Measurements from ENCODE around the gene HDAC4. TPM values are rescaled to one million over a fixed set of nuclear protein-coding genes. Genes with fewer than 3 reads are reported as not detected.
A peak's percentile ranks its signal among the peaks of the same experiment; 100 is the strongest.

The HDAC4 gene
- total and polyA plus RNA-seq, 2 of the 8 experiments (the other 6 are each of a cell fraction or from before 2014, with no cell fraction given) = 15.4 to 31.5 TPM

DNA sequence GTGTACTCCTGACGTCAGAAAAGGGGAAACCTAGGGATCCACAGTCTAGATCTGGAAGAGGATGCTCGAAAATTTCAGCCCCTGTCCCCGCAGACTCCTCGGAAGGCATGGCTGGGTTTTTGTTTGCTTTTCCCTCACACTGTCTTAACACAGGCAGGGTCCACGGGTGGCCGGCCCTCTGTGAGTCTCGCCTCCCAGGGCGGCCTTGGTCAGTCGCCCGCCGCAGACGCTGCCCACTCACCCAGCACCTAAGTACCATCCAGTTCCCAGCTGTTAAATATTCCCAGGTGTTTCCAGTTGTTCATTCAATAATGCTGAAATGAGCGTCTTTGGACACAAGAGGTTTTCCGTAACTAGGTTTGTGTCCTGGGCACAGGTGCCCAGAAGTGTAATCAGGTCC is 359.8 kb downstream of the HDAC4 start:
- H3K9me3 ChIP-seq (ENCODE audit: insufficient read depth in 2 of 2, low read depth in 1 of 2, low read length in 1 of 2) = no peaks in the 10 kb centered on the region
- no peak overlapping the region for H2BK20ac ChIP-seq (ENCODE audit: low read length)
- H2AK5ac ChIP-seq (ENCODE audit: low read depth, low read length) = no peak overlapping the region
- H4K8ac ChIP-seq (ENCODE audit: extremely low read depth, insufficient read depth, low read length) = peak overlapping the region; percentile 47
- no peak overlapping the region for H2BK5ac ChIP-seq (ENCODE audit: low read depth, low read length)
- FAIRE-seq (no peak), DNase-seq (ENCODE audit: low read depth in 1 of 2, low spot score in 2 of 2) (no peak)
- H3K4ac ChIP-seq (replicated peaks; ENCODE audit: insufficient read length, low read depth, low read length) = no peak overlapping the region
- H3K9ac ChIP-seq (replicated peaks in 1 of 4; ENCODE audit: extremely low read depth in 1 of 4, low read depth in 3 of 4, low read length in 3 of 4) = no peak overlapping the region
- H3K56ac ChIP-seq (replicated peaks; ENCODE audit: insufficient read length, low read depth, low read length) = no peak overlapping the region
- no peak overlapping the region for H4K91ac ChIP-seq (replicated peaks; ENCODE audit: insufficient read length, low read length)
- no peak overlapping the region for H3K27ac ChIP-seq (ENCODE audit: low read depth, low read length)
- no peaks in the 10 kb centered on the region for H3K27me3 ChIP-seq (replicated peaks in 1 of 4; ENCODE audit: control insufficient read depth in 3 of 4, extremely low read depth in 1 of 4, insufficient read depth in 3 of 4, low read length in 3 of 4)
- H2BK12ac ChIP-seq (ENCODE audit: low read depth, low read length) = no peak overlapping the region
- no peak overlapping the region for H3K14ac ChIP-seq (ENCODE audit: insufficient read length)
- no peak overlapping the region for H2BK15ac ChIP-seq (ENCODE audit: low read length)
- H3K36me3 ChIP-seq (ENCODE audit: control insufficient read depth in 2 of 4, insufficient read depth in 4 of 4, low read length in 3 of 4) = no peaks in the 10 kb centered on the region
- no peak overlapping the region for H3K4me2 ChIP-seq (ENCODE audit: insufficient read depth in 1 of 2, low read depth in 2 of 2, low read length in 2 of 2)
- 85% methylated on average over 14 of the region's 14 CpGs; no CpG with 5 or more reads in 1 of the 2 experiments for WGBS, 2 experiments (ENCODE audit: extremely low coverage in 1 of 2, insufficient coverage in 1 of 2, insufficient read length in 1 of 2, insufficient replicate concordance in 2 of 2, low coverage in 1 of 2, low lambda C conversion rate in 2 of 2, missing lambda C conversion rate in 1 of 2)
- H4K20me1 ChIP-seq (replicated peaks in 1 of 2; ENCODE audit: control insufficient read depth in 1 of 2, insufficient read depth in 2 of 2, low read length in 2 of 2) = no peaks in the 10 kb centered on the region
- H3K4me3 ChIP-seq (ENCODE audit: extremely low read depth in 1 of 4, insufficient read depth in 2 of 4, low read depth in 3 of 4, low read length in 4 of 4) = no peak overlapping the region
- H3K4me1 ChIP-seq (replicated peaks in 1 of 4; ENCODE audit: control insufficient read depth in 3 of 4, insufficient read depth in 4 of 4, low read length in 3 of 4) = peaks cover 0 to 3% (median 0%) of the 10 kb centered on the region in 4 experiments; a peak in 2 of 7 replicates
- no peaks in the 10 kb centered on the region for H3K23me2 ChIP-seq (ENCODE audit: low read depth, low read length)
- H3K23ac ChIP-seq (ENCODE audit: insufficient read length) = no peak overlapping the region
- H4K5ac ChIP-seq (ENCODE audit: insufficient read length, low read depth, low read length) = no peak overlapping the region
- H2BK120ac ChIP-seq (replicated peaks; ENCODE audit: low read depth, low read length) = no peak overlapping the region
- CTCF ChIA-PET (ENCODE audit: partially characterized antibody) = no interaction called here
- no peaks in the 10 kb centered on the region for H3K79me2 ChIP-seq (ENCODE audit: control insufficient read depth in 1 of 2, insufficient read depth in 2 of 2, low read length in 2 of 2)
- no peaks in the 10 kb centered on the region for H3K79me1 ChIP-seq (ENCODE audit: low read depth, low read length)
- H3K18ac ChIP-seq (ENCODE audit: extremely low read depth, low read length) = no peak overlapping the region
- POLR2A ChIA-PET (ENCODE audit: partially characterized antibody) = no interaction called here
- H2AFZ ChIP-seq (ENCODE audit: low read length) = no peak overlapping the region
- TF ChIP-seq ASH2L (IDR thresholded peaks at IDR 0.05; ENCODE audit: low read length) (no peak), CTCF (IDR thresholded peaks at IDR 0.05; ENCODE audit: control extremely low read depth in 1 of 3, insufficient read depth in 1 of 3, low read depth in 1 of 3, low read length in 3 of 3) (no peak), CBX8 (IDR thresholded peaks at IDR 0.05; ENCODE audit: borderline replicate concordance, low read depth, low read length) (no peak), PHF8 (conservative IDR thresholded peaks at IDR 0.05; ENCODE audit: low read depth, low read length) (no peak), POLR2AphosphoS5 (IDR thresholded peaks at IDR 0.05; ENCODE audit: low read depth, low read length) (no peak), JUND (IDR thresholded peaks at IDR 0.05; ENCODE audit: low read length) (no peak), EP300 (IDR thresholded peaks at IDR 0.05; ENCODE audit: borderline replicate concordance in 1 of 2, low read depth in 2 of 2, low read length in 2 of 2) (no peak), HDAC6 (IDR thresholded peaks at IDR 0.05; ENCODE audit: low read depth, low read length) (no peak), TAF7 (optimal IDR thresholded peaks at IDR 0.05; ENCODE audit: borderline replicate concordance, low read depth, low read length) (no peak)
- TF ChIP-seq, protein P1, sequence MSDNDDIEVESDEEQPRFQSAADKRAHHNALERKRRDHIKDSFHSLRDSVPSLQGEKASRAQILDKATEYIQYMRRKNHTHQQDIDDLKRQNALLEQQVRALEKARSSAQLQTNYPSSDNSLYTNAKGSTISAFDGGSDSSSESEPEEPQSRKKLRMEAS (IDR thresholded peaks at IDR 0.05) = no peak
- TF ChIP-seq, protein P2, sequence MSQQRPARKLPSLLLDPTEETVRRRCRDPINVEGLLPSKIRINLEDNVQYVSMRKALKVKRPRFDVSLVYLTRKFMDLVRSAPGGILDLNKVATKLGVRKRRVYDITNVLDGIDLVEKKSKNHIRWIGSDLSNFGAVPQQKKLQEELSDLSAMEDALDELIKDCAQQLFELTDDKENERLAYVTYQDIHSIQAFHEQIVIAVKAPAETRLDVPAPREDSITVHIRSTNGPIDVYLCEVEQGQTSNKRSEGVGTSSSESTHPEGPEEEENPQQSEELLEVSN (IDR thresholded peaks at IDR 0.05) = no peak

Measured in H1 (cell line).